SK-N-SH (cell line): ENCODE measurements around the gene SLC5A2.
"Not testable (repeated sequence)": the region's sequence is repeated elsewhere in the genome, so short reads cannot be mapped to it uniquely, and the experiment has no call there.

Experiments used
- CTCF ChIP-seq: fragments of 200-600 bp; sonication (generic); IDR thresholded peaks from 2 replicates; pipeline ENCODE4 v1.6.1; 2017; ENCODE audit warnings: antibody characterized with exemption, mild to moderate bottlenecking, moderate library complexity
- EP300 ChIP-seq, 2 experiments: IDR thresholded peaks; 2 replicates each; pipeline versions ENCODE4 v1.4.0 to v1.6.1; 2012; ENCODE audit warnings: borderline replicate concordance in 1 of 2, low read depth in 1 of 2, low read length in 1 of 2
- EZH2phosphoT487 ChIP-seq: fragments of 200-600 bp; sonication (generic); IDR thresholded peaks from 2 replicates; pipeline ENCODE4 v1.6.1; 2017; ENCODE audit warnings: low read depth, mixed run types, mild to moderate bottlenecking, antibody characterized with exemption, moderate library complexity, borderline replicate concordance
- FOXM1 ChIP-seq: IDR thresholded peaks from 2 replicates; pipeline ENCODE4 v1.4.0; 2012; ENCODE audit warnings: low read depth, mild to moderate bottlenecking
- GATA2 ChIP-seq: sonication (generic); formaldehyde crosslinking; IDR thresholded peaks from 2 replicates; pipeline ENCODE4 v1.5.0; 2020; ENCODE audit warnings: mild to moderate bottlenecking, missing genetic modification reagents
- JUND ChIP-seq: IDR thresholded peaks from 2 replicates; pipeline ENCODE4 v1.4.0; 2012
- MEF2A ChIP-seq: IDR thresholded peaks from 2 replicates; pipeline ENCODE4 v1.4.0; 2012; ENCODE audit warnings: low read depth, borderline replicate concordance
- MXI1 ChIP-seq: IDR thresholded peaks from 2 replicates; pipeline ENCODE4 v1.6.1; 2012; ENCODE audit warnings: mild to moderate bottlenecking, low read depth, low read length, improper control_type of control experiment
- RAD21 ChIP-seq: IDR thresholded peaks from 2 replicates; pipeline ENCODE4 v1.6.1; 2012; ENCODE audit warnings: mild to moderate bottlenecking, low read length
- RCOR1 ChIP-seq: fragments of 150-350 bp; IDR thresholded peaks from 2 replicates; pipeline ENCODE4 v1.6.1; 2017; ENCODE audit warnings: antibody characterized with exemption, low read length
- RFX5 ChIP-seq: IDR thresholded peaks from 2 replicates; pipeline ENCODE4 v1.6.1; 2012; ENCODE audit warnings: mild to moderate bottlenecking, improper control_type of control experiment, low read length
- TAF1 ChIP-seq: IDR thresholded peaks from 2 replicates; pipeline ENCODE4 v1.6.1; 2012; ENCODE audit warnings: low read depth, mild to moderate bottlenecking, low read length, moderate library complexity, borderline replicate concordance
- YY1 ChIP-seq: IDR thresholded peaks from 2 replicates; pipeline ENCODE4 v1.4.0; 2012; ENCODE audit warnings: low read depth, mild to moderate bottlenecking
- TF ChIP-seq, protein P1 (sequence below): IDR thresholded peaks from 2 replicates; pipeline ENCODE4 v1.4.0; 2012; ENCODE audit warnings: low read depth, borderline replicate concordance

- TF ChIP-seq RFX5; CTCF; YY1; MEF2A; JUND; FOXM1; RAD21; RCOR1; MXI1; EZH2phosphoT487; EP300 (IDR thresholded peaks at IDR 0.05; ENCODE audit: borderline replicate concordance in 1 of 2, low read depth in 1 of 2, low read length in 1 of 2); GATA2 (CRISPR knock-in tag); TAF1: not testable (repeated sequence)
- TF ChIP-seq, protein P1, sequence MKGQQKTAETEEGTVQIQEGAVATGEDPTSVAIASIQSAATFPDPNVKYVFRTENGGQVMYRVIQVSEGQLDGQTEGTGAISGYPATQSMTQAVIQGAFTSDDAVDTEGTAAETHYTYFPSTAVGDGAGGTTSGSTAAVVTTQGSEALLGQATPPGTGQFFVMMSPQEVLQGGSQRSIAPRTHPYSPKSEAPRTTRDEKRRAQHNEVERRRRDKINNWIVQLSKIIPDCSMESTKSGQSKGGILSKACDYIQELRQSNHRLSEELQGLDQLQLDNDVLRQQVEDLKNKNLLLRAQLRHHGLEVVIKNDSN = not testable (repeated sequence)
Measured at GRCh38 chr16:31538243-31538598, 55.3 kb downstream of the SLC5A2 start.
